Urinary bladder (tissue), 4 donors: ENCODE results near the gene YBX3. TPM values are rescaled to one million over a fixed set of nuclear protein-coding genes. Genes with fewer than 3 reads are reported as not detected.

Experiments
- DNase-seq: peaks from one replicate; pipeline ENCODE4 v3.0.0-alpha.2; 2015; ENCODE audit errors: extremely low spot score
- H3K27ac ChIP-seq: one replicate; pipeline ENCODE4 v1.5.1; 2013; ENCODE audit warnings: low read depth, mild to moderate bottlenecking, moderate library complexity
- H3K36me3 ChIP-seq: one replicate; pipeline ENCODE4 v1.6.1; 2013; ENCODE audit warnings: mild to moderate bottlenecking, moderate library complexity; ENCODE audit not compliant: insufficient read depth
- H3K4me1 ChIP-seq: one replicate; pipeline ENCODE4 v1.6.1; 2013; ENCODE audit warnings: mild to moderate bottlenecking, moderate library complexity; ENCODE audit not compliant: insufficient read depth
- H3K4me3 ChIP-seq: one replicate; pipeline ENCODE4 v1.5.1; 2013; ENCODE audit warnings: low read depth, low read length
- WGBS: extraction: QIAGEN DNeasy Blood & Tissue Kit; methylation state at CpG from one replicate; pipeline ENCODE4 v1.1.7; 2013; 5-methylcytosine and 5-hydroxymethylcytosine counted together
- polyA plus RNA-seq: library from polyadenylated mRNA; stranded (reverse); fragments of 200-250 nt; gene quantifications from one replicate; pipeline ENCODE4 v1.2.3, GENCODE V29; 2013
- total RNA-seq: library from RNA; depleted of rRNA; stranded (reverse); fragments of >200 nt; gene quantifications from one replicate; pipeline ENCODE4 v1.2.3, GENCODE V29; 2014
- donor health status: healthy with polysubstance abuse.
- donor health status: healthy.

Gene YBX3
- total and polyA plus RNA-seq, 2 donors: 100.0 to 523 TPM

DNA sequence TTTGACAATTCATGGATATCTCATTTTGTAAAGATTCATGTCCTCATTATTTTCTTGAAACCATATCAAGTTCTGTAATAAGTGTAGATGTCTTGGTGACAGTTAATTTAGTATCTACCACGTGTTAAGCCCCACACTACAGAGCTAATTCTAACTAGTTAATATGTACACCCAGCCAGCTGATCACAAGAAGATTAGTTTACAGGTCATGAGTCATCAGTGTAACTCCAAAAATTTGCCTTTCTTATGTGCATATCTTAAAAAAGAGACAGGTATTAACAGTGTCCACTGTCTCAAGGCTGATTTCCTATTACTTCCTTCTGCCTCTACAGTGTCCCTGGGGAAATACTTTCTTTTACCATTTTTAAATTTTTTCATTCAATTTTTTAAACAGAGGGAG lies 13.3 kb upstream of the YBX3 start:
- no peak for DNase-seq
- Histone ChIP-seq H3K4me3 (no peak overlapping the region), H3K4me1 (no peaks in the 10 kb centered on the region), H3K36me3 (no peaks in the 10 kb centered on the region), H3K27ac (no peak overlapping the region)
- WGBS: 53% methylated on average over 1 of the region's 1 CpG

DNA sequence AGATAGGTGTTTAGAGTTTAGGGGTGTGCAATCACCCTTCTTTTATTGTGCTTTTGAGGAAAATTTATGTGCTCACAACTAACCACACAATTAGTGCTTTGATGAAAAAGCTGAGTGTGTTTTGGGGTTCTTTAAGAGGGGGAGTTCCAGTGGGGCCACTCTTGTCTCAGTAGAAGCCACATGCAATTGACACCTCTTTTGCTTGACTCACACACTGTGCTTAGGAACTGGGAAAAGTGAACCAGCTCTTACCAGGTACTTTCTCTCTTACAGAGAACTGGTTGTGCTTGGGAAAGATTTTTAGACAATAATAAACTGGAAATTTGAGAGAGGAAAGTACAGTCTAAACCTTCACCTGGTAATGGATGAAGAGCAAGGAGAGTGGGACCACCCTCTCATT lies 12.3 kb upstream of the YBX3 start:
- Histone ChIP-seq H3K27ac (no peak overlapping the region), H3K36me3 (no peaks in the 10 kb centered on the region), H3K4me3 (no peak overlapping the region), H3K4me1 (no peaks in the 10 kb centered on the region)
- no peak for DNase-seq

DNA sequence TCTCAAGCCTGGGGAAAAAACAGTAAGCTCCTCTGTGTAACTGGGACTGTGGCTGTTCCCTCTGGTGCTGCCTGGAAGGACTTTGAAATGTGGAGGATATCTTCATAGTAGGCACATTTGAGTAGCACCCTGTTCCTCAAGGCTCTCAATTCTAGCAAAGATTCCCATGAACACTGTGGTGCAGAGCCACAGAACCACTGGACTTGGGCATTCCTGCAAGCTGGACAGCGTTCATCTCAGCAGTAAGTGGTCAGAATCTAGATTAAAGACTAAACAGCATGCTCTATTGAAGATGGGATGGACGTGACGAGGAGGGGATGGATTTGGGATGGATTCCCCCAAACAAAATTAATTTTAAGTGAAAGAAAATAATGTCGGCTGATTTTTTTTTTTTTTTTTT lies 9.4 kb upstream of the YBX3 start:
- 52% methylated on average over 4 of the region's 4 CpGs for WGBS

DNA sequence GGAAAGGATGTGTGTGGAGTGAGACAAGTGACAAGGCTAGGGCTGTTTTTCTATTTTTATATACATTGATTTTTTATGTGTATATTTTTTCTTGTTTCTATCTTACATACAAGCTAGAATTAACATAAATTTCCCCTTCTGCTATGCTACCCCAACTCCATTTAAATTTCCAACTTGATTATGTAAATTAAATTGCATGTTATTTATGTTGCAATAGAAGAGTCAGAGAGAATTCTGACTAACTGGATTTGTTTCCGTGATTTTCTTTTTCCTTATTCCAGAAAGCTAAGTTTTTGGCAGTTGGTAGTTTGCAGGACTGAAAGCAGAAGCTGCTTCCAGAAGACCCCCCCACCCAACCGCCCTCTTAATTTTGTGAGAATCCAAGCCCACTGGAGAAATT lies 8.9 kb upstream of the YBX3 start:
- no peaks in the 10 kb centered on the region for H3K36me3 ChIP-seq
- no peaks in the 10 kb centered on the region for H3K4me1 ChIP-seq
- WGBS: 74% methylated on average over 2 of the region's 2 CpGs

More for the DNA sequence above, 9.4 kb upstream of the YBX3 start:
- Histone ChIP-seq H3K36me3 (no peaks in the 10 kb centered on the region), H3K27ac (no peak overlapping the region), H3K4me1 (no peaks in the 10 kb centered on the region), H3K4me3 (no peak overlapping the region)
- DNase-seq: no peak

DNA sequence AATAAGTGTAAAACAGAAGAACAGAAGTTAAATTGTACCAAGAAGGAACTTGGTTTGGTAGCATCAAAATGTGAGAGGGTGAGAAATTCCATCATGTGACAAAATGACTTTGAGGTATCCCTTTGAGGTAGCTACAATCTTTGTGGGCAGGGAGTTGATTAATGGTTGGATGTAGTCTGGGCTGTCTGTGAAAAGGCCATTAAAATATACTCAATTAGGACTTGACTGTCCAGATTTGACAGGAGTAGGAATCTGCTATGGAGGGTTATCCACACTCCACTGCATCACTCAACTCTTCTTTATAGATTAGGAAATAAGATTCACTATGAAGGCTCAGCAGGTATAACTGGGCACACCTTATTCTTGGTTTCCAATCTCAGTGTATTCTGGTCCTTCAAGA lies 7.4 kb upstream of the YBX3 start:
- H3K27ac ChIP-seq: no peak overlapping the region
- H3K4me3 ChIP-seq: no peak overlapping the region
- no peaks in the 10 kb centered on the region for H3K36me3 ChIP-seq
- H3K4me1 ChIP-seq: no peaks in the 10 kb centered on the region
- no peak for DNase-seq

More for the DNA sequence above, 8.9 kb upstream of the YBX3 start:
- Histone ChIP-seq H3K4me3 (no peak overlapping the region), H3K27ac (no peak overlapping the region)
- DNase-seq: no peak

GRCh38 chr12:10728091-10728490 lies 5.0 kb upstream of the YBX3 start:
- 67% methylated on average over 3 of the region's 3 CpGs for WGBS

DNA sequence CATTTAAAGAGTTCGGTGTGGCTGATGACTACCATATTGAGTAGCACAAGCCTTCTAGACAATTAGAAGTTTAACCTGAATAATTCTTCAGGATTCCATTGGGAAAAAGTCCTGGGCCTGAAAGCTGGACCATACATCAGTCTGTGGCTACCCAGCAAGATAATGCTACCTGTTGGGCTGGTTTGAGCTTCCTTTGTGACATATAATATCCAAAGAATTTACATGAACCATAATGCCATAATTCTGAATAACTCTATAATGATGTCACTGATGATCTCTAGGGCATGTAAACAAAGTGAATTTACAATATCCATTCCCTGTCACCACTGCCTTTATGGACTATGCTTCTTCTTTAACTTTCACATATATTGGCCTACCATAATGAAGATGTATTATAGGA lies 3.8 kb upstream of the YBX3 start:
- Histone ChIP-seq H3K4me1 (no peaks in the 10 kb centered on the region), H3K27ac (no peak overlapping the region), H3K4me3 (no peak overlapping the region), H3K36me3 (no peaks in the 10 kb centered on the region)
- WGBS: 99% methylated on average over 1 of the region's 1 CpG
- no peak for DNase-seq

More at GRCh38 chr12:10728091-10728490, 5.0 kb upstream of the YBX3 start:
- no peak for DNase-seq
- Histone ChIP-seq H3K36me3 (no peaks in the 10 kb centered on the region), H3K4me3 (no peak overlapping the region), H3K4me1 (no peaks in the 10 kb centered on the region), H3K27ac (no peak overlapping the region)

DNA sequence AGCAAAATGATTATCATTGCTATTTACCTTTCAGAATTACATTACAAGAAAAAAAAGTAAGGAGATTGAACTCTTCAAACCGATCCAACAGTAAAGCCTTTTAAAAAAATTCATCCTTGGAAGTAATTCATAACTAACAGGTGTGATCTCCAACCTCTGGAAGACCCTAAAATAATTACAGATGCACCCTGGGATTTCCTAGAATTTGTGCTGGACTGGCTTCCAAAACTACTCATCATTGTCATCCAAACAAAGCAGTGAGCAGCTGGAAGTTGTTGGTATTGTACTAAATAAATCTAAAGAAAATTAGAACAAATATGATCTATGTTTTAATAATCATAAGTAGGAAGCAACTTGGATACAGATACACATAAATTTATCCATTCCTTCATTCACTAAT lies 1.9 kb upstream of the YBX3 start:
- Histone ChIP-seq H3K36me3 (no peaks in the 10 kb centered on the region), H3K27ac (no peak overlapping the region), H3K4me3 (no peak overlapping the region), H3K4me1 (peaks cover 2% of the 10 kb centered on the region)
- WGBS: 76% methylated on average over 1 of the region's 1 CpG
- no peak for DNase-seq

DNA sequence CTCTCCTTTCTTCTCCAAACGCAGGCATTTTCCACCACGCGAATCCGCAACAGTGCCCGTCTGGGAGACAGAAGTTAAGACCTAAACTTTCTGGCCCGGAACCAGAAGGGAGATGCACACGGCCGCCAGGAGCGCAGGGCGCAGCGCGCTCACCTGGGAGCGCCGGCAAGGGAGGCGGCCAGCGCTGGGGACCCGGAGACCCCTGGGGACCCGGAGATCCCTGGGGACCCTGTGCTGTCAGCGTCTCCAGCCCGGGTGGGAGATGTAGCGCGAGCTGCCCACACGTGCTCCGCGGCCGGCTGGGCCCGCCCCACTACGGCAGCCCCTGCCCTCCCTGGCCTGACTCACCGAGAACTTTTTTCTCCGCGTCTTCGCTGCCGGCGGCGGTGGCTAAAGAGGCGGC lies 620 bp downstream of the YBX3 start:
- Histone ChIP-seq H3K4me1 (peaks cover 4% of the 10 kb centered on the region), H3K27ac (peak overlapping the region; percentile 97), H3K36me3 (no peaks in the 10 kb centered on the region), H3K4me3 (peak overlapping the region; percentile 84)
- WGBS: under 1% methylated on average over 36 of the region's 36 CpGs
- no peak for DNase-seq

DNA sequence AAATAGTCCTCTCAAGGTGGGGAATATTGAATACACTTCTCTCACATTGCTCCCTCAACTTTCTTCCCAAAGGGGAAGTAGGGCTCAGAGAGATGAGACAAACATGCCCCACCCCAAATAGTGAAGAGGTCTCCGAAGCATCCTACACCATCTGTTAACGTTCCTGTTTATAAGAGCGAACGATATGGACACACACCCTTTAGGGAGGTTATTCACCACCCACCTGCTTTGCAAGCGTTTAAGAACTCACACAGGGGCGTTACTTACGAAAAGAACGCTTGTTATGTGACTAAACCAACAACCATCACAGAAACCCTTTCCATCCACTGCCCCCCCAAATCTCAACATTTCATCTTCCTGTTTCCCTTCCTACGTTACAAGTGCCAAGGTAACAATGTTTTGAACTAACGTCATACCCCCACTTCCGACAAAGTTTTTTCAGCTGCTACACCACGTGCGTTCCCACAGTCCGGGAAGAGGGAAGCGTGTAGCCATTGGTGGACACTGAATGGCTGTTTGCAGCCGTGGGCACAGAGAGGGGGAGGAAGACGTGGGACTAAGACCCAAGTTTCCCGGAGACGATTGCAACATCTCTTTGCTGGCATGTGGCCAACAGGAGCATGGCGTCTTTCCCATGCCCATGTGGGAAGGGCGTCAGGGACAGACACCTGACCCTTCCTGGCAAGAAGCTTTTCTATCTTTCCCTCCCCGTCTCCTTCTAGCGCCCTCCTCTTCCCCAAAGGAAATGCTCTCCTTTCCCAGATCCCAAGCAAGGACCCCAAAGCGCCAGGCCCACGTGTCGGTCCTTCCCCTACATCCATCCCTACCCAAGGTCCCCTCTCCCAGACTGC lies 1.2 kb downstream of the YBX3 start:
- H3K4me3 ChIP-seq: peak overlapping the region; percentile 84
- peak overlapping the region; percentile 97 for H3K27ac ChIP-seq
- DNase-seq: peak; percentile 88
- 1% methylated on average over 26 of the region's 26 CpGs for WGBS
- H3K36me3 ChIP-seq: no peaks in the 10 kb centered on the region
- H3K4me1 ChIP-seq: peaks cover 4% of the 10 kb centered on the region

GRCh38 chr12:10720974-10721650 lies 2.0 kb downstream of the YBX3 start:
- 31% methylated on average over 3 of the region's 3 CpGs for WGBS
- Histone ChIP-seq H3K4me1 (peaks cover 4% of the 10 kb centered on the region), H3K4me3 (peak overlapping the region; percentile 84), H3K36me3 (no peaks in the 10 kb centered on the region), H3K27ac (peak overlapping the region; percentile 97)
- DNase-seq: no peak

DNA sequence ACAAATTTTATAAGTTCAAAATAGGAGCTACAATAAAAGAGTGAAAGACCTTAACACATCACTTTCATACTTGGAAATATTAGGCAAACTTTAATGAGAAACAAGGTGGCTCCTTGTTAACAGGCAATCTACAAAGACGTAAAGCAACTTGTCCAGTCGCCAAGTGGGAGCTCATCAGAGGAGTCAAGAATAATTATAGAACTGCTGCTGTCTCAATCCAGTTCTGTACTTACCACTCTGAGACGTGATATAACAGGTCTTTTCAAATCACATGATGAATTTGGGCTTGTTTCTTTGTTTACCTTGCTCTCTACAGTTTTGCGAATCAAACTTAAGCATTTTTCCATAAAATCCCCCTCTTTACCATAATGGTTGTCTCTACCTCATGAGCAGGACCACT lies 3.6 kb downstream of the YBX3 start:
- peaks cover 4% of the 10 kb centered on the region for H3K4me1 ChIP-seq
- no peaks in the 10 kb centered on the region for H3K36me3 ChIP-seq
- DNase-seq: no peak
- H3K4me3 ChIP-seq: no peak overlapping the region
- no peak overlapping the region for H3K27ac ChIP-seq
- WGBS: 65% methylated on average over 4 of the region's 4 CpGs

GRCh38 chr12:10718279-10718821 lies 4.8 kb downstream of the YBX3 start:
- H3K27ac ChIP-seq: peak overlapping the region; percentile 88
- no peak for DNase-seq
- no peak overlapping the region for H3K4me3 ChIP-seq
- peaks cover 4% of the 10 kb centered on the region for H3K4me1 ChIP-seq
- no peaks in the 10 kb centered on the region for H3K36me3 ChIP-seq
- WGBS: 37% methylated on average over 4 of the region's 4 CpGs

DNA sequence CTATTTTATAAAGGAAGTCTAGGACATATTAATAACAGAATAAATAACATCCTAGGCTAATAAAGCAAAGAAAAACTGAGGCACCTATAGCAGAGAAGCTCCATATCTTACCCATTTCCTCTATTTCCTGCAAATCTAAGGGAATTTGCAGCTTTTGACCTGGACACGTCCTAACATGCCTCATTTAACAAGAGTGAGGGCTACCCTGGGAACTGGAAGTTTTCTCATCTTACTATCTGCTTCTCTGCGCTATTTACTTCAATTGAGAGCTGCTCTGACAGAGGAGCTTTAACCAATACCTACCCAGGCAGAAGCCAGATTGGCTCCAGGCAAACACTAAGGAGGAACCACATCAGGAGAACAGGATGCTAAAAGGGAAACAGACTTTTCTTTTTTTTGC lies 5.7 kb downstream of the YBX3 start:
- Histone ChIP-seq H3K36me3 (no peaks in the 10 kb centered on the region), H3K27ac (peak overlapping the region; percentile 88), H3K4me3 (no peak overlapping the region), H3K4me1 (peaks cover 4% of the 10 kb centered on the region)
- WGBS: 36% methylated on average over 2 of the region's 2 CpGs
- DNase-seq: no peak
